HL-60/S4 treated with retinoic acid at 250 ng/mL for 4 days and 3 days (cell line): ENCODE data around the gene ZBTB32.
"Not testable (repeated sequence)": the region's sequence is repeated elsewhere in the genome, so short reads cannot be mapped to it uniquely, and the experiment has no call there.

ENCODE experiments used
- in situ Hi-C: fragments of 300-500 bp; cut with MboI; formaldehyde crosslinking; loops from 2 replicates; pipeline ENCODE4 v1.7.0; 2022; ENCODE audit warnings: low sequenced_read_pairs

ZBTB32 gene

DNA sequence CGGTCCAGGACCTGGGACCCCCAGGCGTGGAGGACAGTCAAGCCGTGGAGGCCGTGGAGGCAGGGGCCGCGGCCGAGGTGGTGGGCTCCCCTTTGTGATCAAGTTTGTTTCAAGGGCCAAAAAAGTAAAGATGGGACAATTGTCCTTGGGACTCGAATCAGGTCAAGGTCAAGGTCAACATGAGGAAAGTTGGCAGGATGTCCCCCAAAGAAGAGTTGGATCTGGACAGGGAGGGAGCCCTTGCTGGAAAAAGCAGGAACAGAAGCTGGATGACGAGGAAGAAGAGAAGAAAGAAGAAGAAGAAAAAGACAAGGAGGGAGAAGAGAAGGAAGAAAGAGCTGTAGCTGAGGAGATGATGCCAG is 15.8 kb downstream of the ZBTB32 start:
- in situ Hi-C loops, result no loop called here

DNA sequence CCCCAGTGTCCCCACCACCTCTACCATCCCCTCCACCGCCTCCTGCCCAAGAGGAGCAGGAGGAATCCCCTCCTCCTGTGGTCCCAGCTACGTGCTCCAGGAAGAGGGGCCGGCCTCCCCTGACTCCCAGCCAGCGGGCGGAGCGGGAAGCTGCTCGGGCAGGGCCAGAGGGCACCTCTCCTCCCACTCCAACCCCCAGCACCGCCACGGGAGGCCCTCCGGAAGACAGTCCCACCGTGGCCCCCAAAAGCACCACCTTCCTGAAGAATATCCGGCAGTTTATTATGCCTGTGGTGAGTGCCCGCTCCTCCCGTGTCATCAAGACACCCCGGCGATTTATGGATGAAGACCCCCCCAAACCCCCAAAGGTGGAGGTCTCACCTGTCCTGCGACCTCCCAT is 16.3 kb downstream of the ZBTB32 start:
- in situ Hi-C loops, result no loop called here

DNA sequence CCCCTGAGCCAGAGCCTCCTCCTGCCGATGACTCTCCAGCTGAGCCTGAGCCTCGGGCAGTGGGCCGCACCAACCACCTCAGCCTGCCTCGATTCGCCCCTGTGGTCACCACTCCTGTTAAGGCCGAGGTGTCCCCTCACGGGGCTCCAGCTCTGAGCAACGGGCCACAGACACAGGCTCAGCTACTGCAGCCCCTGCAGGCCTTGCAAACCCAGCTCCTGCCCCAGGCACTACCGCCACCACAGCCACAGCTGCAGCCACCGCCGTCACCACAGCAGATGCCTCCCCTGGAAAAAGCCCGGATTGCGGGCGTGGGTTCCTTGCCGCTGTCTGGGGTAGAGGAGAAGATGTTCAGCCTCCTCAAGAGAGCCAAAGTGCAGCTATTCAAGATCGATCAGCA is 17.0 kb downstream of the ZBTB32 start:
- in situ Hi-C loops, result no loop called here

DNA sequence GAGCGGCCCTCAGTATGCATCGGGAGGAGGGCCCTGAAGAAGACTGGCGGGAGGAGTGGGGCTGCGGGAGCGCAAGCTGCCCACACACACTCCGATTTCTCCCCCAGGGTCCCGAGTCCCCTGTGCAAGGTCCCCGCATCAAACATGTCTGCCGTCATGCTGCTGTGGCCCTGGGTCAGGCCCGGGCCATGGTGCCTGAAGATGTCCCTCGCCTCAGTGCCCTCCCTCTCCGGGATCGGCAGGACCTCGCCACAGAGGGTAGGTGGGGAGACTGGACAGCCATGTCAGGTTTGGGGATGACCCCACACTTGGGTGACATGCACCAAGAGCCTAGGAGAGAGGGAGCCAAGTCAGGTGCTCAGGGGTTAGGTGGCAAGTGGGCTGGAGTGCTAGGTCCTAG is 18.1 kb downstream of the ZBTB32 start:
- in situ Hi-C loops, result no loop called here

DNA sequence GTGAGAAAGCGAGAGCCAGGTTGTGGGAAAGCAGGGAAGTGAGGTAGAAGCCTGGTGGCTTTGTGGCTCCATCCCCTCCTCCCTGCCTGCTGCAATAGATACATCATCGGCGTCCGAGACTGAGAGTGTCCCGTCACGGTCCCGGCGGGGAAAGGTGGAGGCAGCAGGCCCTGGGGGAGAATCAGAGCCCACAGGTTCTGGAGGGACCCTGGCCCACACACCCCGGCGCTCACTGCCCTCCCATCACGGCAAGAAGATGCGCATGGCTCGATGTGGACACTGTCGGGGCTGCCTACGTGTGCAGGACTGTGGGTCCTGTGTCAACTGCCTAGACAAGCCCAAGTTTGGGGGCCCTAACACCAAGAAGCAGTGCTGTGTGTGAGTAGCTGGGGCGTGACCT is 18.5 kb downstream of the ZBTB32 start:
- in situ Hi-C loops, result no loop called here

DNA sequence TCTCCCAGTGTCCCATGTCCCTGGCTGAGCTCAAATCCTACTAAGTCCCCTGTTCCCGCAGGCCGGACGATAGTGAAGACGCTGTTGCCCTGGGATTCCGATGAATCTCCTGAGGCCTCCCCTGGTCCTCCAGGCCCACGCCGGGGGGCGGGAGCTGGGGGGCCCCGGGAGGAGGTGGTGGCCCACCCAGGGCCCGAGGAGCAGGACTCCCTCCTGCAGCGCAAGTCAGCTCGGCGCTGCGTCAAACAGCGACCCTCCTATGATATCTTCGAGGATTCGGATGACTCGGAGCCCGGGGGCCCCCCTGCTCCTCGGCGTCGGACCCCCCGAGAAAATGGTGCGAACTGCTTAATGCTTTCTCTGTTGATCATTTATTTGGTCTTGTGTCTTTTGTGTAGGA is 19.3 kb downstream of the ZBTB32 start:
- in situ Hi-C loops, result no loop called here

DNA sequence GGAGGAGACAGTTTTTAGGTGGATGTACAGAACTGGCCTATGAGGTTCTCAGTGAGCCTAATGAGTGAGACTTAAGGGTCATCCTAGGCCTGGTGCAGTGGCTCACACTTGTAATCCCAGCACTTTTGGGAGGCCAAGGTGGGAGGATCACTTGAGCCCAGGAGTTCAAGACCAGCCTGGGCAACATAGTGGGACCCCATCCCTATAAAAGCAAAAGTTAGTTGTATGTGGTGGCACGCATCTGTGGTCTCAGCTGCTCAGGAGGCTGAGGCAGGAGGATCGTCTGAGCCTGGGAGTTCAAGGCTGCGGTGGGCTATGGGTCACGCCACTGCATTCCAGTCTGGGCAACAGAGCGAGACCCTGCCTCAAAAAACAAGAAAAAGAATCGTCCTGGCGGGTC is 19.8 kb downstream of the ZBTB32 start:
- in situ Hi-C loops, result not testable (repeated sequence)

DNA sequence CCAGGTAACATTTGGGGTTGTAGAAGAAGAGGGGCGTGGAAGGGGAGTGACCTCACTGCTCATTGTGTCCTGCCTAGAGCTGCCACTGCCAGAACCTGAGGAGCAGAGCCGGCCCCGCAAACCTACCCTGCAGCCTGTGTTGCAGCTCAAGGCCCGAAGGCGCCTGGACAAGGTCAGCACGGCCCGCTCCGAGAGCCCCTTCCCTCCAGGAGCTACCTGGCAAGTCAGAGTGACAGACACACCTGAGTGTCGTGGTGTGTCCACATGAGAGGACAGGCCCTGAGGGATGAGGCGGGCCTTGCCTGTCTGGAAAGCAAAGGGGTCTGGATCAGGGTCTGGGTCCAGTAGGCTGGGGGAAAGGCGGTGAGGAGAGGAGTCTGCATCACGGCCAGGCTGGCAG is 20.2 kb downstream of the ZBTB32 start:
- in situ Hi-C loops, result no loop called here

DNA sequence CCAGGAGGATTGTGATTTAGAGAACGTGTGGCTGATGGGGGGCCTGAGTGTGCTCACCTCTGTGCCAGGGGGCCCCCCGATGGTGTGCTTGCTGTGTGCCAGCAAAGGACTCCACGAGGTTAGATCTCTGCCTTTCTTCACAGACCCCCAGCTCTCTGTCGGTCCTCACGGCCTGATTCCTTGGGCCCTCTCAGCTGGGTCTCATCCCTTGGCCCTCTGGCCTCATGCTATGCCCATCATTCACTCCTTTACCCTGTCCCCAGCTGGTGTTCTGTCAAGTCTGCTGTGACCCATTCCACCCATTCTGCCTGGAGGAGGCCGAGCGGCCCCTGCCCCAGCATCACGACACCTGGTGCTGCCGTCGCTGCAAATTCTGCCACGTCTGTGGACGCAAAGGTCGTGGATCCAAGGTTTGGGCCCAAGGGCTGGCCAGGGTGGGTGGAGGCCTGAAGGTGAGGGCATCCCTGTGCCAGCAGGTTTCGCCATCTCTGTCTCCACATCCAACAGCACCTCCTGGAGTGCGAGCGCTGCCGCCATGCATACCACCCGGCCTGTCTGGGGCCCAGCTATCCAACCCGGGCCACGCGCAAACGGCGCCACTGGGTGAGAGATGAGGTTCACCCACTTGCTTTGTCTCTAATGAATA is 21.0 kb downstream of the ZBTB32 start:
- in situ Hi-C loops, result no loop called here

DNA sequence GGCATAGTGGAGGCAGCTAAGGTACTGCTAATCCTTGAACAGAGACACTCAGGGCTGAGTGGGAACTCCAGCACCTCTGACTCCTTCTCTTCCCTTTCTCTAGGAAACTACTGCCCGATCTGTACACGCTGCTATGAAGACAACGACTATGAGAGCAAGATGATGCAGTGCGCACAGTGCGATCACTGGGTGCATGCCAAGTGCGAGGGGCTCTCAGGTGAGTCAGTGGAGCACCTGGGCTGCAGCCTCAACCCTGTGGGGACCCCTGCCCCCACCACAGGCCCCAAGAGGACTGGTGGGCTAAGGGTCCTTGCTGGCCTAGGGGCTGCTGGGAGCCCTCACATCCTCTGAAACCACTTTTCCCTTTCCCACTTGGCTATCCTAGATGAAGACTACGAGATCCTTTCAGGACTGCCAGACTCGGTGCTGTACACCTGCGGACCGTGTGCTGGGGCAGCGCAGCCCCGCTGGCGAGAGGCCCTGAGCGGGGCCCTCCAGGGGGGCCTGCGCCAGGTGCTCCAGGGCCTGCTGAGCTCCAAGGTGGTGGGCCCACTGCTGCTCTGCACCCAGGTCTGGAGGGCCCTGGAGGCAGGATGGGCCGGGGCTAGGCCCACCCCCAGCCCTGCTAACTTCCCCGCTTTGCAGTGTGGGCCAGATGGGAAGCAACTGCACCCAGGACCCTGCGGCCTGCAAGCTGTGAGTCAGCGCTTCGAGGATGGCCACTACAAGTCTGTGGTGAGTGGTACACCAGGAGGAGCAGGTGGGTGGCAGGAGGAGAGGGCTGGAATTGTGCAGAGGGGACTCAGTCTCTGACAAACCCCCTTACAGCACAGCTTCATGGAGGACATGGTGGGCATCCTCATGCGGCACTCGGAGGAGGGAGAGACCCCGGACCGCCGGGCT is 22.9 kb downstream of the ZBTB32 start:
- in situ Hi-C loops, result no loop called here

DNA sequence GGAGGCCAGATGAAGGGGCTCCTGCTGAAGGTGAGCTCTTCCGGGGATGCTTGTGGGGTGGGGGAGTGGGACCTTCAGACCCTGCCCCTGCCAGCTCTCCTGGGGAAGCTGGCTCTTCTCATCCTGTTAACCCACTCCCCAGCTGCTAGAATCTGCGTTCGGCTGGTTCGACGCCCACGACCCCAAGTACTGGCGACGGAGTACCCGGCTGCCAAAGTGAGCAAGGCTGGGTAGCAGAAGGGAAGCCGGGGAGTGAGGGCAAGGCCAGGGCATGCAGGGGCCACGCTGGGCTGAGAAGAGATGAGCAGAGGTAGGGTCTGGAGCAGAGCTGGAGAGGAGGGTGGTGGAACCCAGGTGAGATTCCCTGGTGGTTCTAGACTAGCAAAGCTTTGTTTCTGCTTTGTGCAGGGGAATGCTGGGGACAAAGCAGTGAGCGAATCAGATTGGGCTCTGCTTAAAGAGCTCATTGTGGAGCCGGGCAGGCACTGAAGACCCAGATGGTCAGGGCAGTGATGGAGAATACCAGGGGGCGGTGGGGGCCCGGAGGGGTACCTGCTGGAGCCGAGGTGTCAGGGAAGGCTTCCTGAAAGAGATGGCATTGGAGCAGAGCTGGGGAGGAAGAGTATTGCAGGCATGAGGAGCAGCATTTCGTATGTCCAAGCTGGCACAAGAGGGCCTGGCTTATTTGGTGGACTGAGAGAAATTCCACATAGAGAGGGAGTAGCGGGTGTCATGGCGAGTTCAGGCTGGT is 23.8 kb downstream of the ZBTB32 start:
- in situ Hi-C loops, result no loop called here

DNA sequence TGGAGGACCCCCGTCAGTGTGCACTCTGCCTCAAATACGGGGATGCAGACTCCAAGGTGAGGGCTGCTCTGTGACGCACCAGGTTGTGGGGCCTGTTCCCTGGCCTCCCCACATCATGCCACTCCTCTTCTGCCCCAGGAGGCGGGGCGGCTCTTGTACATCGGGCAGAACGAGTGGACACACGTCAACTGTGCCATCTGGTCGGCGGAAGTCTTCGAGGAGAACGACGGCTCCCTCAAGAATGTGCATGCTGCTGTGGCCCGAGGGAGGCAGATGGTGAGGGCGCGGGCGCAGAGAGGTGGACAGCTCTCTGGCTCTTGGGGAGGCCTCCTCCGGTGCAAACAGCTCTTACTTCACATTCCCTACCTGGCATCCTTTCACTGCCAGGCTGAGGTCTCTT is 24.7 kb downstream of the ZBTB32 start:
- in situ Hi-C loops, result no loop called here

DNA sequence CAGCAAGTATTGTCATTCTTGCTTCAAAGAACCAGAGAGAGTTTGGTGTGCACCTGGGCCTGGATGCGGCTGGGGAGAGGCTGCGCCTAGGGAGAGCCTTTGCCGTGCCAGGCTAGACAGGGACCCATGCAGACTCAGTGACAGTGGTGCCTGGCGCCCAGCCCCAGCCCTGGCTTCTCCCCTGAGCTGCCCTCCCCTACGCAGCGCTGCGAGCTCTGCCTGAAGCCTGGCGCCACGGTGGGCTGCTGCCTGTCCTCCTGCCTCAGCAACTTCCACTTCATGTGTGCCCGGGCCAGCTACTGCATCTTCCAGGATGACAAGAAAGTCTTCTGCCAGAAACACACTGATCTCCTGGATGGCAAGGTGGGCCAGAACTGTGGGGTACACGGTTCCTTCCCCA is 25.4 kb downstream of the ZBTB32 start:
- in situ Hi-C loops, result no loop called here

DNA sequence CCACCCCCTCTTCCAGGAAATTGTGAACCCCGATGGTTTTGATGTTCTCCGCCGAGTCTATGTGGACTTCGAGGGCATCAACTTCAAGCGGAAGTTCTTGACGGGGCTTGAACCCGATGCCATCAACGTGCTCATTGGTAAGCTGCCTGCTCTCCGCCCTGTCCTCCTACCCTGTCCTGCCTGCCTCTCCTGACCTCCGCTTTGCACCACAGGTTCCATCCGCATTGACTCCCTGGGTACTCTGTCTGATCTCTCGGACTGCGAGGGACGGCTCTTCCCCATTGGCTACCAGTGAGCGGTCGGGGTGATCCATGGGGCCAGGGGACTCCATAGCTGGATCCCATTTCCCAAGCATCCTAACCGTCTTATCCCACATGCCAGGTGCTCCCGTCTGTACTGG is 26.0 kb downstream of the ZBTB32 start:
- in situ Hi-C loops, result no loop called here

DNA sequence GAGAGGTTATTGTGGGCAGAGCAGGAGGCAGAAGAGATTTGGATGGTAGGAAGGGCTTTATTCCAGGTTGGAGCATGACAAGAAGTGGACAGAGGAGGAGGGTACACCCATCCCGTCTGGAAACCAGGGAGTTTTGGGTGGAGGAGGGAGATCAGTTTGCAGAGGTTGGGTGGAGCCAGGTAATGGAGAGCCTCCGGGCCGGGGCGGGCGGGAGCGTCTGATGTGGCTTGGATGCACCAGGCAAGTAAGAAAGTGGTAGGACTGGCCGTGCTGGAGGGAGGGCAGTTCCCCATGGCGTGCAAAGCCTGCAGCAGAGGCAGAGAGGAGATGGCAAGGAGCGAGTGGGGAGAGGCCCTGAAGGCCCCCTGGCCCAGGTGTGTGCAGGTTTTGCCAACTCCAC is 27.0 kb downstream of the ZBTB32 start:
- in situ Hi-C loops, result no loop called here

DNA sequence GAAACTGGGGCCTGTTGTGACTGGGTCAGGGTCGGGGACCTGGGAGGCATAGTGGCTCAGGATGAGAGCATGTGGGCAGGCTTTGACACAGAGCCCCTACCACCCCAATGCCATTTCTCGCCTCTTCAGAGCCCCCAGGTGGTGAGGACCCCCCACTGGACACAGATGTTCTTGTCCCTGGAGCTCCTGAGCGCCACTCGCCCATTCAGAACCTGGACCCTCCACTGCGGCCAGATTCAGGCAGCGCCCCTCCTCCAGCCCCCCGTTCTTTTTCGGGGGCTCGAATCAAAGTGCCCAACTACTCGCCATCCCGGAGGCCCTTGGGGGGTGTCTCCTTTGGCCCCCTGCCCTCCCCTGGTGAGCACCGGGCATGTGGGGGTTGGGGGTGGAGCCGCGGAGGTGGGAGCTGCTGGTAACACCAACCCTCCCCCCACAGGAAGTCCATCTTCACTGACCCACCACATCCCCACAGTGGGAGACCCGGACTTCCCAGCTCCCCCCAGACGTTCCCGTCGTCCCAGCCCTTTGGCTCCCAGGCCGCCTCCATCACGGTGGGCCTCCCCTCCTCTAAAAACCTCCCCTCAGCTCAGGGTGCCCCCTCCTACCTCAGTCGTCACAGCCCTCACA is 27.5 kb downstream of the ZBTB32 start:
- in situ Hi-C loops, result no loop called here

DNA sequence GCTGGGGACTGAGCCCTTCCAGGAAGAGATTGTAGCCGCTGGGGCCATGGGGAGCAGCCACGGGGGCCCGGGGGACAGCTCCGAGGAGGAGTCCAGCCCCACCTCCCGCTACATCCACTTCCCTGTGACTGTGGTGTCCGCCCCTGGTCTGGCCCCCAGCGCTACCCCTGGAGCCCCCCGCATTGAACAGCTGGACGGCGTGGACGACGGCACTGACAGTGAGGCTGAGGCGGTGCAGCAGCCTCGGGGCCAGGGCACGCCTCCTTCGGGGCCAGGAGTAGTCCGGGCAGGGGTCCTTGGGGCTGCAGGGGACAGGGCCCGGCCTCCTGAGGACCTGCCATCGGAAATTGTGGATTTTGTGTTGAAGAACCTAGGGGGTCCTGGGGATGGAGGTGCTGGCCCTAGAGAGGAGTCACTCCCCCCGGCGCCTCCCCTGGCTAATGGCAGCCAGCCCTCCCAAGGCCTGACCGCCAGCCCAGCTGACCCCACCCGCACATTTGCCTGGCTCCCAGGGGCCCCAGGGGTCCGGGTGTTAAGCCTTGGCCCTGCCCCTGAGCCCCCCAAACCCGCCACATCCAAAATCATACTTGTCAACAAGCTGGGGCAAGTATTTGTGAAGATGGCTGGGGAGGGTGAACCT is 28.3 kb downstream of the ZBTB32 start:
- in situ Hi-C loops, result no loop called here

DNA sequence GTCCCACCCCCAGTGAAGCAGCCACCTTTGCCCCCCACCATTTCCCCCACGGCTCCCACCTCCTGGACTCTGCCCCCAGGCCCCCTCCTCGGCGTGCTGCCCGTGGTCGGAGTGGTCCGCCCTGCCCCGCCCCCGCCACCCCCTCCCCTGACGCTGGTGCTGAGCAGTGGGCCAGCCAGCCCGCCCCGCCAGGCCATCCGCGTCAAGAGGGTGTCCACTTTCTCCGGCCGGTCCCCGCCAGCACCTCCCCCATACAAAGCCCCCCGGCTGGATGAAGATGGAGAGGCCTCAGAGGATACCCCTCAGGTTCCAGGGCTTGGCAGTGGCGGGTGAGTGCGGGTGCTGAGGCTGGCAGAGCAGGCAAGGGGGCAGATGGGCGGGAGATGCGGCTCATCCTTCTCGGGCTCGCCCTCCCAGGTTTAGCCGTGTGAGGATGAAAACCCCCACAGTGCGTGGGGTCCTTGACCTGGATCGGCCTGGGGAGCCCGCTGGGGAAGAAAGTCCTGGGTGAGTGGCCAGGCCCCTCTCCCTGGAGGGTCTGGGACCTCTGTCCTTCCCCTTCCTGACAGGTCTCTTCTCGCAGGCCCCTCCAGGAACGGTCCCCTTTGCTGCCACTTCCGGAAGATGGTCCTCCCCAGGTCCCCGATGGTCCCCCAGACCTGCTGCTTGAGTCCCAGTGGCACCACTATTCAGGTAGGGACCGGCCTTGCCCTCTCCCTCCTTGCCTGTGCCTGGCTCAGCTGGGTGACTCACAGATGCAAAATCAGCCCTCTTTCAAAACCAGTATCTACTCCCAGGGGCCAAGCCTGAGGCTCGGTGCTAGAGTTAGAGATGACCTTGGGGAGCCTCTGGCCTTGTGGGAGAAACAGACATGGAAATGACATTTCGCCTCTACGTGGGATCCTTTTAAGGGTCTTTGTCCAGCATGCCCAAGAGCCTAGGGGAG is 29.1 kb downstream of the ZBTB32 start:
- in situ Hi-C loops, result no loop called here

DNA sequence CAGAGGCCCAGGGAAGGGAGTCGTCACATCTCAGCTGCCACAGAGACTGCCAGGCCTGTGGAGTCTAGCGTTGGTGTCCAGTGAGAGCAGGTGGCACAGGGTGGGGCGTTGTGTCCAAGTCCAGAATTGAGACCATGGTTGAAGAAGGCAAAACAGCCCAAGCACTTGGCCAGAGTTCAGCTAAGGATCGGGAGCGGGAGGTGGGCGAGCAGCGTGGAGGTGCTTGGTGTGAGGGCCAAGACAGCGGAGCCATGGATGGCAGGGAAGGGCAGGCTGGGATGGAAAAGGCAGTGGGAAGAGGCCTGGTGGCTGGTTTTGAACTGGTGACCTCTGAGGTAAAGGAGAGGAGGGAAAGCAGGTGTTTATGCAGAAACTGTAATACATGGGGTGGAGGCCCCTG is 29.9 kb downstream of the ZBTB32 start:
- in situ Hi-C loops, result no loop called here

DNA sequence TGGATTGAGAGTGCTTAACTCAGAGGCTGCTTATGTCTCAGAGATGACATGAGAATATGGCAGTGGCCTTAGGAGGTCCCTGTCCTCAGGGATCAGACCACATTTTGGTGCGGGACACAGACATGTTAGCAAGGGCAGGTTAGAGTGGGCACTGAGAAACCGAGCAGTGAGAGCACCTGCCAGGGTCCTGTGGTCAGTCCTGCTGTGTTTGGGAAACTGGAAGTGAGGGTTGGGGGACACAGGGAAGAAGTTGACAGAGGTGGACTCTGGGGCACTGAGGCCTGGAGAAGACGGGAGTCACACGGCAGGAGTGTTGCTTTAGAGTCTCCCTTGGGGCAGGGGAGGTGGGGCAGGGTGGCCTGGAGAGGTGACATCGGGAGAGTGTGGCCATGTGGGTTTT is 30.5 kb downstream of the ZBTB32 start:
- in situ Hi-C loops, result no loop called here
